Neural cell (in vitro differentiated cells): ENCODE measurements around the gene C19orf67. TPM values are rescaled to one million over a fixed set of nuclear protein-coding genes. Genes with fewer than 3 reads are reported as not detected.

Experiments
- H2AFZ ChIP-seq: fragments of 200-600, 300-800 bp; sonication (generic), shearing (Covaris generic); 2 replicates; pipeline ENCODE4 v1.6.0; 2014; ENCODE audit warnings: low read depth, mild to moderate bottlenecking, antibody characterized with exemption, low read length, moderate library complexity
- H3F3A ChIP-seq: fragments of 200-600 bp; shearing (Covaris generic); 2 replicates; pipeline ENCODE4 v1.6.1; 2016; ENCODE audit warnings: mild to moderate bottlenecking, moderate library complexity, mixed read lengths, antibody characterized with exemption, low read length; ENCODE audit not compliant: insufficient read depth, poor library complexity, severe bottlenecking
- H3K27ac ChIP-seq: fragments of 200-600, 300-800 bp; sonication (generic), shearing (Covaris generic); 2 replicates; pipeline ENCODE4 v1.5.1; 2014; ENCODE audit warnings: mild to moderate bottlenecking, low read length, moderate library complexity
- H3K27me3 ChIP-seq: fragments of 300-800, 200-600 bp; sonication (generic), shearing (Covaris generic); 2 replicates; pipeline ENCODE4 v1.6.0; 2014; ENCODE audit warnings: mild to moderate bottlenecking, low read depth, low read length, moderate library complexity; ENCODE audit not compliant: insufficient read depth
- H3K36me3 ChIP-seq: fragments of 300-800, 200-600 bp; sonication (generic), shearing (Covaris generic); 2 replicates; pipeline ENCODE4 v1.5.1; 2014; ENCODE audit warnings: mild to moderate bottlenecking, antibody characterized with exemption, low read length, moderate library complexity; ENCODE audit not compliant: insufficient read depth
- H3K4me2 ChIP-seq: fragments of 300-800, 200-600 bp; sonication (generic), shearing (Covaris generic); 2 replicates; pipeline ENCODE4 v1.6.0; 2014; ENCODE audit warnings: mild to moderate bottlenecking, low read length
- H3K4me3 ChIP-seq: fragments of 300-800, 200-600 bp; sonication (generic), shearing (Covaris generic); 2 replicates; pipeline ENCODE4 v1.5.1; 2014; ENCODE audit warnings: mild to moderate bottlenecking, low read length, moderate library complexity
- H3K79me2 ChIP-seq: fragments of 200-600 bp; shearing (Covaris generic); replicated peaks from 2 replicates; pipeline ENCODE4 v1.6.0; 2014; ENCODE audit warnings: mild to moderate bottlenecking, low read length, moderate library complexity; ENCODE audit not compliant: insufficient read depth
- H3K9ac ChIP-seq: fragments of 300-800, 200-600 bp; sonication (generic), shearing (Covaris generic); 2 replicates; pipeline ENCODE4 v1.6.1; 2016; ENCODE audit warnings: mild to moderate bottlenecking, low read length, mixed read lengths
- H3K9me2 ChIP-seq: fragments of 200-600 bp; shearing (Covaris generic); 2 replicates; pipeline ENCODE4 v1.6.1; 2016; ENCODE audit warnings: mild to moderate bottlenecking, low read length, mixed read lengths; ENCODE audit not compliant: insufficient read depth
- H3K9me3 ChIP-seq: fragments of 200-600, 300-800 bp; sonication (generic), shearing (Covaris generic); 2 replicates; pipeline ENCODE4 v1.6.1; 2016; ENCODE audit warnings: mild to moderate bottlenecking, mixed run types, low read length, moderate library complexity, mixed read lengths
- H4K20me1 ChIP-seq: fragments of 200-600 bp; shearing (Covaris generic); 2 replicates; pipeline ENCODE4 v1.6.1; 2016; ENCODE audit warnings: mild to moderate bottlenecking, mixed run types; ENCODE audit not compliant: insufficient read depth
- EP300 ChIP-seq: fragments of 450-650 bp; conservative IDR thresholded peaks from 2 replicates; pipeline ENCODE4 v1.6.1; 2014; ENCODE audit warnings: antibody characterized with exemption, mild to moderate bottlenecking, moderate library complexity; ENCODE audit not compliant: poor library complexity, severe bottlenecking
- EZH2 ChIP-seq: fragments of 200-600, 300-800 bp; shearing (Covaris generic), sonication (generic); IDR thresholded peaks from 2 replicates; pipeline ENCODE4 v1.6.1; 2014; ENCODE audit warnings: antibody characterized with exemption, low read length, borderline replicate concordance, mild to moderate bottlenecking; ENCODE audit not compliant: insufficient read depth, poor library complexity, severe bottlenecking
- MXI1 ChIP-seq: fragments of 450-650 bp; conservative IDR thresholded peaks from 2 replicates; pipeline ENCODE4 v1.6.1; 2014; ENCODE audit warnings: antibody characterized with exemption, mild to moderate bottlenecking; ENCODE audit not compliant: poor library complexity, severe bottlenecking
- POLR2AphosphoS5 ChIP-seq: IDR thresholded peaks from 2 replicates; pipeline ENCODE4 v1.6.1; 2012
- RAD21 ChIP-seq: fragments of 450-650 bp; conservative IDR thresholded peaks from 2 replicates; pipeline ENCODE4 v1.6.1; 2014; ENCODE audit warnings: antibody characterized with exemption, mild to moderate bottlenecking, moderate library complexity
- SMC3 ChIP-seq: fragments of 450-650 bp; conservative IDR thresholded peaks from 2 replicates; pipeline ENCODE4 v1.6.1; 2014; ENCODE audit warnings: antibody characterized with exemption, mild to moderate bottlenecking, moderate library complexity; ENCODE audit not compliant: poor library complexity
- TAF1 ChIP-seq: IDR thresholded peaks from 2 replicates; pipeline ENCODE4 v1.6.1; 2012; ENCODE audit warnings: low read depth
- polyA plus RNA-seq: library from polyadenylated mRNA; depleted of rRNA; stranded (reverse); fragments of >200 nt; gene quantifications from 2 replicates; pipeline ENCODE4 v1.2.3, GENCODE V29; 2014
- TF ChIP-seq, protein P1 (sequence below): fragments of 450-650 bp; IDR thresholded peaks from 2 replicates; pipeline ENCODE4 v1.5.1; 2014; ENCODE audit warnings: antibody characterized with exemption, mild to moderate bottlenecking, moderate library complexity; ENCODE audit not compliant: poor library complexity, severe bottlenecking
- TF ChIP-seq, protein P2 (sequence below): IDR thresholded peaks from 2 replicates; pipeline ENCODE4 v1.6.1; 2012; ENCODE audit warnings: borderline replicate concordance

C19orf67 gene
- polyA plus RNA-seq, 1 donor from 2014 or later = not detected

DNA sequence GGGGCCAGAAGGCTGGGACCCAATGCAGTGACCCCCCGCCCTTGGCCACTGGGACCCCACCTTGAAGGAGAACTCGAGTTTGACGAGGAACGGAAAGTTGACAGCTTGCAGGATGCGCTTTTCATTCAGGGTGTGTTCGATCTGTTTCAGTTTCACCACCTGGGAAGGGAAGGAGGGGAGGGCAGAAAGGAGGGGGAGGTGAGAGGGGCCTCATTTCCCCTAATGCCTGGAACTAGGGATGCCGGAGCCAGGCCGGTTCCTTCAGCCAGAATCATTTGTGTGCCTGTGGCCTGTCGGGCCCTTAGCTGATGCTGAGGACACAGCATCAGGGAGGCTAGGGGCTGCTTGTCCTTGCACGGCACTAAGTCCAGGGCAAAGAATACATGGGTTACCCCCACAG, 17.2 kb upstream of the C19orf67 start:
- no peak overlapping the region for H3K9ac ChIP-seq
- no peaks in the 10 kb centered on the region for H3K9me3 ChIP-seq
- H3K4me2 ChIP-seq = no peak overlapping the region
- H3K36me3 ChIP-seq = peaks cover 6% of the 10 kb centered on the region
- TF ChIP-seq MXI1 (no peak), EZH2 (no peak), RAD21 (no peak), POLR2AphosphoS5 (no peak), SMC3 (no peak), TAF1 (no peak), EP300 (no peak)
- TF ChIP-seq, protein P1, sequence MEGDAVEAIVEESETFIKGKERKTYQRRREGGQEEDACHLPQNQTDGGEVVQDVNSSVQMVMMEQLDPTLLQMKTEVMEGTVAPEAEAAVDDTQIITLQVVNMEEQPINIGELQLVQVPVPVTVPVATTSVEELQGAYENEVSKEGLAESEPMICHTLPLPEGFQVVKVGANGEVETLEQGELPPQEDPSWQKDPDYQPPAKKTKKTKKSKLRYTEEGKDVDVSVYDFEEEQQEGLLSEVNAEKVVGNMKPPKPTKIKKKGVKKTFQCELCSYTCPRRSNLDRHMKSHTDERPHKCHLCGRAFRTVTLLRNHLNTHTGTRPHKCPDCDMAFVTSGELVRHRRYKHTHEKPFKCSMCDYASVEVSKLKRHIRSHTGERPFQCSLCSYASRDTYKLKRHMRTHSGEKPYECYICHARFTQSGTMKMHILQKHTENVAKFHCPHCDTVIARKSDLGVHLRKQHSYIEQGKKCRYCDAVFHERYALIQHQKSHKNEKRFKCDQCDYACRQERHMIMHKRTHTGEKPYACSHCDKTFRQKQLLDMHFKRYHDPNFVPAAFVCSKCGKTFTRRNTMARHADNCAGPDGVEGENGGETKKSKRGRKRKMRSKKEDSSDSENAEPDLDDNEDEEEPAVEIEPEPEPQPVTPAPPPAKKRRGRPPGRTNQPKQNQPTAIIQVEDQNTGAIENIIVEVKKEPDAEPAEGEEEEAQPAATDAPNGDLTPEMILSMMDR = no peak
- TF ChIP-seq, protein P2, sequence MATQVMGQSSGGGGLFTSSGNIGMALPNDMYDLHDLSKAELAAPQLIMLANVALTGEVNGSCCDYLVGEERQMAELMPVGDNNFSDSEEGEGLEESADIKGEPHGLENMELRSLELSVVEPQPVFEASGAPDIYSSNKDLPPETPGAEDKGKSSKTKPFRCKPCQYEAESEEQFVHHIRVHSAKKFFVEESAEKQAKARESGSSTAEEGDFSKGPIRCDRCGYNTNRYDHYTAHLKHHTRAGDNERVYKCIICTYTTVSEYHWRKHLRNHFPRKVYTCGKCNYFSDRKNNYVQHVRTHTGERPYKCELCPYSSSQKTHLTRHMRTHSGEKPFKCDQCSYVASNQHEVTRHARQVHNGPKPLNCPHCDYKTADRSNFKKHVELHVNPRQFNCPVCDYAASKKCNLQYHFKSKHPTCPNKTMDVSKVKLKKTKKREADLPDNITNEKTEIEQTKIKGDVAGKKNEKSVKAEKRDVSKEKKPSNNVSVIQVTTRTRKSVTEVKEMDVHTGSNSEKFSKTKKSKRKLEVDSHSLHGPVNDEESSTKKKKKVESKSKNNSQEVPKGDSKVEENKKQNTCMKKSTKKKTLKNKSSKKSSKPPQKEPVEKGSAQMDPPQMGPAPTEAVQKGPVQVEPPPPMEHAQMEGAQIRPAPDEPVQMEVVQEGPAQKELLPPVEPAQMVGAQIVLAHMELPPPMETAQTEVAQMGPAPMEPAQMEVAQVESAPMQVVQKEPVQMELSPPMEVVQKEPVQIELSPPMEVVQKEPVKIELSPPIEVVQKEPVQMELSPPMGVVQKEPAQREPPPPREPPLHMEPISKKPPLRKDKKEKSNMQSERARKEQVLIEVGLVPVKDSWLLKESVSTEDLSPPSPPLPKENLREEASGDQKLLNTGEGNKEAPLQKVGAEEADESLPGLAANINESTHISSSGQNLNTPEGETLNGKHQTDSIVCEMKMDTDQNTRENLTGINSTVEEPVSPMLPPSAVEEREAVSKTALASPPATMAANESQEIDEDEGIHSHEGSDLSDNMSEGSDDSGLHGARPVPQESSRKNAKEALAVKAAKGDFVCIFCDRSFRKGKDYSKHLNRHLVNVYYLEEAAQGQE = no peak
- no peaks in the 10 kb centered on the region for H3K9me2 ChIP-seq
- no peak overlapping the region for H3K27ac ChIP-seq
- H3K79me2 ChIP-seq = no peaks in the 10 kb centered on the region
- H4K20me1 ChIP-seq = no peaks in the 10 kb centered on the region
- H2AFZ ChIP-seq = no peak overlapping the region
- H3F3A ChIP-seq = no peaks in the 10 kb centered on the region
- H3K27me3 ChIP-seq = no peaks in the 10 kb centered on the region
- no peak overlapping the region for H3K4me3 ChIP-seq

DNA sequence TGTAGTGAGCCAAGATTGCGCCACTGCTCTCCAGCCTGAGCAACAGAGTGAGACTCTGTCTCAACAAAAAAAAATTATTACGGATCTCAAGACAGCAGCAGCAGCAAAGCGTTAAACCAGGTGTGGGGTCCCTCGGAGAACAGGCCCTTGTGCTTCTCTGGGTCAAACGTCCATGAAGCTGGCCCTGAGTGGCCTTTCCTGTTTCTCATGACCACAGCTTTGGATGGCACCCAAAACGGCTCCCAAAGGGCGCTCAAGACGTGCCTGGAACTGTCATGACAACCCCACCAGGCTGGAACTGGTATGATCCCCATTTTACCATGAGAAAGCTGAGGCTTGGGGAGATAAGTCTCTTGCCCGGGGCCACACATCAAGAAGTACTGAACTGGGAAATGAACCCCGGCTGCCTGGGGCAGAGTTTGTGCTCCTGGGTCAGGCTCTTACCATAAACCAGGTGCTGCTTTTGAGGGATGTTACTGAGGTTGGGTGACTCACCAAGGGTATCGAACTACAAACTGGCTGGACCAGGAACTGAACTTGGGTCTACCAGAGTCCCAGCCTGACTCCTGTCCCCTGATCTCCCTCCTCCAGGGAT, 16.6 kb upstream of the C19orf67 start:
- Histone ChIP-seq H2AFZ (no peak overlapping the region), H3K9me2 (no peaks in the 10 kb centered on the region), H3K4me3 (no peak overlapping the region), H3K79me2 (no peaks in the 10 kb centered on the region), H3K27me3 (no peaks in the 10 kb centered on the region), H3K36me3 (peaks cover 6% of the 10 kb centered on the region), H3K4me2 (no peak overlapping the region), H3K9ac (no peak overlapping the region), H3K27ac (no peak overlapping the region), H4K20me1 (no peaks in the 10 kb centered on the region), H3F3A (no peaks in the 10 kb centered on the region), H3K9me3 (no peaks in the 10 kb centered on the region)
- TF ChIP-seq EP300 = no peak

DNA sequence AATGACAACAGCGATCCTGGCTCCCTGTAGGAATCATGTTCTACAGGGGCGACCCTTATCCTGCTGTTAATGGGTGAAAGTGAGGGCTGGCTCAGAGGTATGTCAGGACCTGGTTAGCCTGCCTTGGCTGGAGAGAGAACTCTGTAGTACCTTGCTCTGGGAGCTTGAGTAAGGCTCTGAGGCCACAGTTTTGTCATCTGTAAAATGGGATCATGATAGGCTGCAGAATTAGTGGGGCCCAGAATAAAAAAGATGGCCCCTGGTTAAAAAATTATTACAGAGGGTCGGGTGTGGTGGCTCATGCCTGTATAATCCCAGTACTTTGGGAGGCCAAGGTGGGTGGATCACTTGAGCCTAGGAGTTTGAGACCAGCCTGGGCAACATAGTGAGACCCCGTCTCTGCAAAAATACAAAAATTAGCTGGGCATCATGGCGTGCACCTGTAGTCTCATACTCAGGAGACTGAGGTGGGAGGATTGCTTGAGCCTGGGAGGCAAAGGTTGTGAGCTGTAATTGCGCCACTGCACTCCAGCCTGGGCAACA, 15.5 kb upstream of the C19orf67 start:
- H3F3A ChIP-seq = no peaks in the 10 kb centered on the region
- no peaks in the 10 kb centered on the region for H3K79me2 ChIP-seq
- H3K27ac ChIP-seq = no peak overlapping the region
- H3K27me3 ChIP-seq = no peaks in the 10 kb centered on the region
- H3K36me3 ChIP-seq = peaks cover 6% of the 10 kb centered on the region
- no peak overlapping the region for H2AFZ ChIP-seq
- H3K9ac ChIP-seq = no peak overlapping the region
- no peak overlapping the region for H3K4me3 ChIP-seq
- H4K20me1 ChIP-seq = no peaks in the 10 kb centered on the region
- TF ChIP-seq MXI1 (no peak), TAF1 (no peak), SMC3 (no peak), EZH2 (no peak), EP300 (no peak), POLR2AphosphoS5 (no peak)
- TF ChIP-seq, protein P1 = no peak
- TF ChIP-seq, protein P2 = no peak
- H3K9me2 ChIP-seq = no peaks in the 10 kb centered on the region
- no peaks in the 10 kb centered on the region for H3K9me3 ChIP-seq
- H3K4me2 ChIP-seq = no peak overlapping the region
